Measurements from ENCODE around the gene HAP1. TPM values are rescaled to one million over a fixed set of nuclear protein-coding genes. Genes with fewer than 3 reads are reported as not detected.
"Not testable (repeated sequence)": the region's sequence is repeated elsewhere in the genome, so short reads cannot be mapped to it uniquely, and the experiment has no call there.

Gene HAP1, protein sequence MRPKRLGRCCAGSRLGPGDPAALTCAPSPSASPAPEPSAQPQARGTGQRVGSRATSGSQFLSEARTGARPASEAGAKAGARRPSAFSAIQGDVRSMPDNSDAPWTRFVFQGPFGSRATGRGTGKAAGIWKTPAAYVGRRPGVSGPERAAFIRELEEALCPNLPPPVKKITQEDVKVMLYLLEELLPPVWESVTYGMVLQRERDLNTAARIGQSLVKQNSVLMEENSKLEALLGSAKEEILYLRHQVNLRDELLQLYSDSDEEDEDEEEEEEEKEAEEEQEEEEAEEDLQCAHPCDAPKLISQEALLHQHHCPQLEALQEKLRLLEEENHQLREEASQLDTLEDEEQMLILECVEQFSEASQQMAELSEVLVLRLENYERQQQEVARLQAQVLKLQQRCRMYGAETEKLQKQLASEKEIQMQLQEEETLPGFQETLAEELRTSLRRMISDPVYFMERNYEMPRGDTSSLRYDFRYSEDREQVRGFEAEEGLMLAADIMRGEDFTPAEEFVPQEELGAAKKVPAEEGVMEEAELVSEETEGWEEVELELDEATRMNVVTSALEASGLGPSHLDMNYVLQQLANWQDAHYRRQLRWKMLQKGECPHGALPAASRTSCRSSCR
- total RNA-seq, result 0.14 TPM
- long read RNA-seq, result 0 reads

DNA sequence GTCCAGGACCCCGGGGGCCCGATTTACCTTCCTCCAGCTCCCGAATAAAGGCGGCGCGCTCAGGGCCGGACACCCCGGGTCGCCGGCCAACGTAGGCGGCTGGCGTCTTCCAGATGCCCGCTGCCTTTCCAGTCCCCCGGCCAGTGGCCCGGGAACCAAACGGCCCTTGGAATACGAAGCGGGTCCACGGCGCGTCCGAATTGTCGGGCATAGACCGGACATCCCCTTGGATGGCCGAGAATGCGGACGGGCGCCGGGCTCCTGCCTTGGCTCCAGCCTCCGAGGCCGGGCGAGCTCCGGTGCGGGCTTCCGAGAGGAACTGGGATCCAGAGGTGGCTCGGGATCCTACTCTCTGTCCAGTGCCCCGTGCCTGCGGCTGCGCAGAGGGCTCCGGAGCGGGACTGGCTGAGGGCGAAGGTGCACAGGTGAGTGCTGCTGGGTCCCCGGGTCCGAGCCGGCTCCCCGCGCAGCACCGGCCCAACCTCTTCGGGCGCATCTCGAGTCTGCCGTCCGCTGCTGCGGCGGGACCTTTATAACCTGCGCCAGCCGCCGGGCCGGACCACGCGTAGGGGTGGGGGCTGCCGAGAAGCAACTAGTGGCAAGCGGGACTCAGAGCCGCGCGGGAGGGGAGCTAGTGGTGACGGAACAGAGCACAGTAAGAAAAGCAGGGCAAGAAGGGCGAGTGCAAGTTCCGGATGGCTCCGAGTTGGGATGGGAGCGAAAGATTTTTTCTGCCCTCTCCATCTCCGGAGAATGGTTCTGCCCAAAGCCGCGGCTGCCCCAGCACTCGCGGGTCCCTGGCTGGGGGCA lies at the start of gene HAP1:
Gene HAP1 (minus strand): TSS at position 505 of the 810 bp plus-strand sequence. CDS start 9 bp downstream, at position 496.
- intact Hi-C loops (cut with DNase I), result no loop called here
- peak; percentile 74 for DNase-seq (ENCODE audit: missing footprints)
- no peak for ATAC-seq

DNA sequence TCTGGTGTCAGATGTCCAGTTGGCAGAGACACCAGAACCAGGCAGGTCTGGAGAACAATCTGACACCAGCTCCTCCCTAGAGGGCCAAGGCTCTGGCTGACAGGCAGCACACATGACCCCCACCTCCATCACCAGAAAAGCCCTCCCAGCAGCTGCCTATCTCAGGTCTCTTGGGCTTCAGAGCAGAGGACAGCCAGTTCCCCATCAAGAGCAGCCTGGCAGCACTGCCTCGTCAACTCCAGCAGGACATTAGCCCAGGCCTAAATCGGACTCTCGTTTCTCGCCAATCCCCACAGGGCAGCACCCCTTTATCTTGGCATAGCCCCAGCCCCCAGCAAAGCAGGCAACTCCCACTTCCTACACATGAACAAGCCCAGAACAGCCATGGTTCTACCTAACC lies 47.7 kb upstream of the HAP1 start:
- intact Hi-C loops (cut with DNase I), result no loop called here
- ATAC-seq (peak; percentile 60), DNase-seq (ENCODE audit: missing footprints) (peak; percentile 86)

DNA sequence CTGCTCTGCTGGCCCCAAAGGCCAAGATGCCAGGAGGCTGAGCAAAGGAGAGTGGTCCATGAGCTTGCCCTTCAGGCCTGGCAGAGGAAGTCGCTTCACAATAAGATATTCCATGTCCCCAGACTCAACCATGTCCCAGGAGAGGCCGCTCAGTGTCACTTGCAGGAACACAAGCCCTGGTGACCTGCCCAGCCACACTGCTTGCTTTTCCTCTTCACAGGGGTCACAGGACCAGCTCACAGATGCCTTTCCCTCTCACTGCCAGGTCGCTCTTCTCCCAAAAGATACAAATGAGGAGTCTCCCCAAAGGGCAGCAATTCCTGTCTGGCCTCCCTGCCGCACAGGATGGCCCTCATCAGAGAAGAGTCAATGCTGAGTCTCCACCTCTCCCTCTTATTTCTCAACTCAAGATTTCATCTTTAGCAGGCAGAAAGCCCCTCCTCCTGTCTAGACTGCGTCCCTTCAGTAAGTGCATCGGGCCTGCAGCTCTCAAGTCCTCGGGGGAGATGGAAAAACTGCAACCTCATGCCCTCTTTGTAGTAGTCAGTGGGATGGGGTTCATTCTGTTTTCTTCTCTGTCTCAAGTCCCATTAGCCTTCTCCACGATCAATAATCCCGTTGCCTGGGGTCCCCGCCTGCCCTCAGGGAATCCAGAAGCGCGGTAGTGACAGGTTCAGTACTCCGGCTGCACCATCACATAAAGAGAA lies 47.1 kb upstream of the HAP1 start:
- ATAC-seq (no peak), DNase-seq (ENCODE audit: missing footprints) (peak; percentile 60)
- intact Hi-C loops (cut with DNase I), result no loop called here

DNA sequence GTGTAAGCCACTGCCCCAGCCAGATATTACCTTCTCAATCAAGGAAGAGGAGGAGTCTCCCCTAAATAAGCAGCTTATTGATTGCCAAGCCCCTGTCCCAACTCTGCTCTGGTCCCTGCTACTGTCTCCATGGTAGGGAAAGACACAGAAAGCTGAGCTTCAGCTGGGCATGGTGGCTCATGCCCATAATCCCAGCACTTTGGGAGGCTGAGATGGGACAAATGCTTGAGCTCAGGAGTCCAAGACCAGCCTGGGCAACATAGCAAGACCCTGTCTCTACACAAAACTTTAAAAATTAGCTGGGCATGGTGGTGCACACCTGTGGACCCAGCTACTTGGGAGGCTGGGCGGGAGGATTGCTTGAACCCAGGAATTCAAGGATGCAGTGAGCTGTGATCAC lies 45.5 kb upstream of the HAP1 start:
- no peak for ATAC-seq
- intact Hi-C loops (cut with DNase I), result no loop called here
- no peak for DNase-seq (ENCODE audit: missing footprints)

DNA sequence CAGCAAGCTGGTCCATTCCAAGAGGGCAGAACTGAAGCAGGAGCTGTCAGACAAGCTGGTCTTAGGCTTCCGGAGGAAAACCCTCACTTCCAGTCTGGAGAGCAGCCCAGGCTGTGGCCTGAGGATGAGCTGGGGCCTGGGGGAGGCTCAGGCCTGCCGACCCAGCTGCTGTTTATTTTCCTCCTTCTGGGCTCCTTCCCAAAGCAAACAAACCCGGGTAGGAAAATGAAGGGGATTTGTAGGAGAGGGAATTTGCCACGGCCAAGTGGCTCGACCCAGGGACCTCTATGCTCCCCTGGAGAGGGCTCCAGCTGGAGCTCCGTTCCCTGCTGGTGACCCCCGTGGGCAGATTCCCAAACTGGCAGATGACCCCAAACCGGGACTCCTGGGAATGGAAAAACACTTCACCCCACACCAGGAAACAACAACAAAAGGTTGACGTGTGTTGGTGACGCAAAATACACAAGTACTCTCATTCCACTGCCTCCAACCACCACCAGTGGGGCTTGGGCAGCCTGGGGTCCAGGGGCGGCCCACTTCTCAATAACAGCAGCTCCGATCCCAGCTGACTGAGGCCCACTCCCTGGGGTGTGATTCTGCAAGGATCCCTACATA lies 43.2 kb upstream of the HAP1 start:
- intact Hi-C loops (cut with DNase I), result loop anchor here (2.0 kb wide), 1 partner anchor 15 kb away; no protein-coding TSS in a partner anchor
- DNase-seq (ENCODE audit: missing footprints) (peak; percentile 86), ATAC-seq (peak; percentile 55)

DNA sequence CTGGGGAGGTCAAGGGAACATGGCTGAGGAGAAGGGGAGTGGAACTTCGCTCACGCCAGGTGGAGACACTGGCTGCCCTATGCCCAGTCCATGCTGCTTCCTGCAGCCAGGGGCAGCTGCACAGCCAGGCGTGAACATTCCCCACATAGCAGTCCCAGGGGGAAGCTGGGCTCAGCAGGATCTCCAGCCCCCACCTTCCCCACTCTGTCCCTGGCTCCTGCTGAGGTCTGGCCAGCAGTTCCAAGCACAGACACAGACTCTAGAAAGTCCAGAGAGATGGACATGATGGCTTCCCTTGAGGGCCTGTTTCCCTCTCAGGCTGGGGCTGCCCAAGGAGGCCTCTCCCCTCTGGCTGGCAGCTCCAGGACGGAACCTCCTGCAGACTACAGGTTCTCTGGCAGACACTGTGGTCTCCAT lies 42.7 kb upstream of the HAP1 start:
- DNase-seq (ENCODE audit: missing footprints), result peak; percentile 81
- intact Hi-C loops (cut with DNase I), result loop anchor here (2.0 kb wide), 1 partner anchor 16 kb away; no protein-coding TSS in a partner anchor
- ATAC-seq, result peak; percentile 71

DNA sequence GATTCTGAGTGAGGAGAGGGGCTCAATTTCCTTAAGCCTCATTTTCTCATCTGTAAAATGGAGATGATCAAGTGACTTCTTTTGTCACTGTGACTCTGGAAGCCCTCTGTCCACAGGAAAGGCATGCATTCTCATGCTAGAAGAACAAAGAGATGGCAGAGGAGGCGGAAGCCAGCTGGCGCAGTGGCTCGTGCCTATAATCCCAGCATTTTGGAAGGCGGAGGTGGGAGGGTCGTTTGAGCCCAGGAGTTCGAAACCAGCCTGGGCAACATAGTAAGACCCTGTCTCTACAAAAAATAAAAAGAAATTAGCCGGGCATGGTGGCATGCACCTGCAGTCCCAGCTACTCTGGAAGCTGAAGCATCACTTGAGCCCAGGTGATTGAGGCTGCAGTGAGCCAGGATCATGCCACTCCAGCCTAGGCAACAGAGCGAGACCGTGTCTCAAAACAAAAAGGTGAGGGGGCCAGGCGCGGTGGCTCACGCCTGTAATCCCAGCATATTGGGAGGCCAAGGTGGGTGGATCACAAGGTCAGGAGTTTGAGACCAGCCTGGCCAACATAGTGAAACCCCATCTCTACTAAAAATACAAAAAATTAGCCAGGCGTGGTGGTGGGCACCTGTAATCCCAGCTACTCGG lies 41.9 kb upstream of the HAP1 start:
- peak; percentile 68 for DNase-seq (ENCODE audit: missing footprints)
- intact Hi-C loops (cut with DNase I), result loop anchor here (2.0 kb wide), 1 partner anchor 16 kb away; no protein-coding TSS in a partner anchor
- ATAC-seq, result not testable (repeated sequence)

DNA sequence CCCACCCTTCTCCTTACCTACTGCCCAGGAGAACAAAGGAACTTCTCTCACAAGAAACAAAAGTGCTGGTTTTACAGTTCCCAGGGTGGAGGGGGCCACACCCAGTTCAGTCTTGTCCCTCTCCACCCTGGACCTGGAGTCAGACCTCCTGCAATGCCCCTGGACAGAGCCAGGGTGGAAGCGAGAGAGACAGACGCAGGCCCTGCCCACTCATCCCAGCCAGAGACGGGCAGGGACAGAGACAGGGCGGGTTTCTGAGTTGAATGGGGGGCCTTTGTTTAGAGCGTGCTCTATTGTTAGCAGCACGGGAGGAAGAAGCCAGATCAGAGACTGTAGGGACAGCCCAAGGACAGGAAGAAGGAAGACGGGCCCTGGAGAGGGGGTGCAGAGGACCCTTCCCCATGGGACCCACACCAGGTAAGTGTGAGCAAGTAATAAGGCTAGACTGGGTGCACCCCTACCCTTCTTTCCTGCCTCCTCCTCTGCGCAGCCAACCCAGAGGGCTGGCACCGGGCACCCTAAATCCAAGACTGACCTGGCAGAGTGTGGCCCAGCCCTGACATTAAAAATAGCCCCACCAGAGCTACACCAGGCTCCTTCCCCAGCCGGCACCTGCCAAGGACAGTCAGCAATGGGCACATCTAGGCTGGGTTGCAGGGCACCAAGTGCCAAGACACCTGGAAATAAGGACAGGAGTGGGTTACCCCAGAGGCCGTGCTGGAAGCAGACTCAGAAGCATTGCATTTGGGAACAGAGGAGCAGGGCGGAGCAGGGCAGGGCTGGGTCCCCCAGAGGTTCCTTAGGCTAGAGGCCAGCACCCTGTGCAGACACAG lies 41.2 kb upstream of the HAP1 start:
- intact Hi-C loops (cut with DNase I), result loop anchor here (2.0 kb wide), 1 partner anchor 17 kb away; no protein-coding TSS in a partner anchor
- peak; percentile 67 for DNase-seq (ENCODE audit: missing footprints)

DNA sequence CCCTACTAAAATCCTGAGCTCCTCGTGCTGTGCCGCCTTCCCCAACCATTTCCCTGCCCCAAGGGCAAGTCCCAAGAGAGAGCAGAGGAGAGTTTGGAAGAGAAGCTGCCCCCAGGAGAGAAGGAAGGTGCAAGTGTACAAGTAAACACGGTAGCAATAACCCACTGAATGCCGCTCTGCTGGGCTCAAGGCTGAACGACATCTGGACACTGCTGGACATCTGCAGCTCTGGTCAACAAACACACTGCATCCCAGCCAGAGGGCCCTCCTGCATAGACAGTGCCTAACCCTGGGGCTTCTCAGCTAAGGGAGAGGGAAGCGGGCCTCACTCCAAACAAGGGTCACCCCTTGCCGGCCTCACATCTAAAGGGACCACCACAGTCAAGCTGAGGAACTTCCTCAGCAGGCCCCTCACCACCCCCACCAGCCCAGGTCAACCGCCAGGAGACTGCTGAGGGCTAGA lies 39.3 kb upstream of the HAP1 start:
- ATAC-seq (no peak), DNase-seq (ENCODE audit: missing footprints) (no peak)
- intact Hi-C loops (cut with DNase I), result loop anchor here (1.0 to 5.0 kb wide), 2 partner anchors 36 to 38 kb away; partner anchors contain the start of gene P3H4

More for the DNA sequence above, 41.2 kb upstream of the HAP1 start:
- ATAC-seq, result peak; percentile 30

DNA sequence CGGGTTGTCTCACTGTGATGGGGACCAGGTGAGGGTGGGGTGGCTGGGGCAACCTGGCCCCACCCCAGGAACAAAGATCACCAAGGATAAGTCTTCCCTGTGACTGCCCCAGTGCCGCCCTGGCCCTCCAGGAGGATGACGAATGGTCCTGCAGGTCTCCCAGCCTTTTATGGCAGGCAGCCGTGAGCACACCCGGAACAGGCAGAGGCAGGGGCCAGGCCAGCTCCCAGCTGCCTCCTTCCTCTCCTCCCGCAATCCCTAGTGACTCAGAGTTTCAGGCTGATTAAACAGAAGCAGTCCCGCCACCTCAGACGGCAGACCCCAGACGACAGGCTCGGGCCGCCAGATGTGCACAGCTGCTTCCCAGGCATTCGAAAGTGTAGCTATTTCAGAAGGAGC lies 38.7 kb upstream of the HAP1 start:
- intact Hi-C loops (cut with DNase I), result loop anchor here (1.0 to 5.0 kb wide), 2 partner anchors 36 to 38 kb away; partner anchors contain the start of gene P3H4
- ATAC-seq (peak; percentile 21), DNase-seq (ENCODE audit: missing footprints) (peak; percentile 83)

DNA sequence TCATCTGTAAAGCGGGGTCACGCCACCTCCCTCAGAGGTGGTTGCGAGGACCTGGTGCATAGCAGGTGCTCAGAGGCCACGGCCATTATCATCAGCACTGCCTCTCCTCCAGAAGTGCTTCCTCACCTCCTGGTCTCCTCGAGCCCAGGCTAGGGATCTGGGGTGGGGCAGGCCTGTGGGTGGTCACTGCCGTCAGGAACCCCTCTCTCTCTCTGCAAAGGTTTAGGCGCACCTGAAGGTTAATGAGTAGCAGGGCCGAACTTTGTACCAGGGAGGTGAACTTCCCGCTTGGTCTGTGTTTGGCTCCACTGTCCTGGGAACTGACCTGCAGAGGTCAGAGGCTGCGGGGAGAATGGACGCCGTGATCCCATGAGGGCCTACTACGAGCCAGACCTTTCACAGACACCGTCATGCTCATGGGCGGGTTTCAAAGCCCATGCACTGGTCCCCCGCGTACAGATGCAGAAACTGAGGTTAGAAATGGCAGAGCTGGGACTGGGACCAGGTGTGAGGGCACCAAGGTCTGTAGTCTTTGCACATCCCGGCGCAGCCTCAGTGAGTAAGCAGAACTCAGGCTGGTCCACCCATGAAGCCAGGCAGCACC lies 38.2 kb upstream of the HAP1 start:
- ATAC-seq, result no peak
- intact Hi-C loops (cut with DNase I), result loop anchor here (1.0 to 5.0 kb wide), 2 partner anchors 35 to 39 kb away; partner anchors contain the start of gene P3H4
- no peak for DNase-seq (ENCODE audit: missing footprints)

DNA sequence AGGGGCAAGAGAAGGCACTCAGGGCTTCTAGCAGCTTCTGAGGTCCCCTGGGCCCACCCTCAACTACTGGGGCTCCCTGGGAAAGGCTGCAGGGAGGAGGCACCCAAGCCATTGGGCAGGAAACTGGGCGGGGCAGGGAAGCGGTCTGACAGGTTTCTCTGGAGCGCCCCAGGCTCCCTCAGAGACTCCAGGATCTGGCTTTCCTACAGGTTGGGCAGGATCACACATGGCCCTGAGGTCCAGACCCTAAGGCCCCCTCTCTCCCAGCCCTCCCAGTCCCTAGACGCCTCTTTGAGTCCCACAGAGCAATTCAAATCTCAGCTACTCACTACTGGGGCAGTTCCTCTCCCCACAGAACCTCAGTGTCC lies 37.8 kb upstream of the HAP1 start:
- DNase-seq (ENCODE audit: missing footprints), result no peak
- ATAC-seq, result no peak
- intact Hi-C loops (cut with DNase I), result loop anchor here (5.0 kb wide), 1 partner anchor 35 kb away; no protein-coding TSS in a partner anchor

DNA sequence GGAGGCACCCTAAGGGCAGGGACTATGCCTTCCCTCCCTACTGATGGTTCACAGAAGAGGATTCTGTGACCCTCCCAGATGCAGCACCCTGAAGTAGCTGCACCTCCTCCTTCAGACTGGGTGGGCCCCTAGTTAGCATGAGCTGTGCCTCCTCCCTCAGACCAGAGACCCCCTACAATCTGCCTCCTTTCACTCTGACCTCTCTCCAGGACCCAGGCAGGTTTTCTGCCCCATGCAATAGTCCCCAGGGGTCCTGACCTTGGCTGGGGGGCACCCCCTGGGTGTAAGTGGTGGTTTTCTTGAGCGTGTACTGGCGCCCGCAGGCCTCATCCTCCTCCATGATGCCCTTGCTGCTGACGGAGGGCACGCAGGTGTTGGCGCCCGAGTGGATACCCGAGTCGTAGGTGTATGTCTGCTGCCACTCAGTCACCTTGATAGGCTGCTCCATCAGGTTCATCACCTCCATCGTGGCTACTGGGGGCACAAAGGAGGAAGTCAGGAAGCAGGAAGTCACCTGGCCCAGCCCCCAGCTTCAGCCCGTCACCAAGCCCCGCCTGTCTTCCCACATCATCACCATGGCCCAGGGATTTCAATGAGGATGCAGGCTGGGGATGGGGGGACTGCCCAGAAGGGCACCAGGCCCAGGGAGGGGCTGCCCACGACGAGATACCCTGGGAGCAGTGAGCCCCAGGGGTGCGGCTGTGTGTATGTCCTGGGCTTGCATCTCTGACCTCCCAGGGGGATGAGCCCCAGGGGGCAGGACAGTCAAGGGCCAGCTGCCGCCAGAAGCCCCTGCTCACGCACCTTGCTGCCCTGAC lies 37.2 kb upstream of the HAP1 start:
- DNase-seq (ENCODE audit: missing footprints) (no peak), ATAC-seq (no peak)
- intact Hi-C loops (cut with DNase I), result loop anchor here (5.0 kb wide), 1 partner anchor 34 kb away; no protein-coding TSS in a partner anchor

DNA sequence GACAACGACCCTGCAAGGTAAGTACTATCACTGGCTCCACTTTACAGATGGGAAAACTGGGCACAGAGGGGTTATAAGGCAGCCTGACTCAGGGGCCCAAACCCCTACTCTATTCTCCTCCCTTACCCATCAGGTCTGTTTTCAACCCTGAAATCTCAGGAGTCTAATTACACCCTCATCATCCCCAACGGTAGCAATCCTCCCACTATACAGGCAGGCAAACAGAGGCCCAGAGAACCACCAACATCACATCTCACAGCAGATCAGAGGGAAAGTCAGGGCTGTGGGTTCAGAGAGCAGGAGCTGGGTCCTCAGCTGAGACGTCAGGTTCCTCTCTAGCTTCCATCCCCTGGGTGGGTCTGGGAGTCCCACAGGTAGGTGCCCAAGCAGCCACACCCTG lies 35.5 kb upstream of the HAP1 start:
- ATAC-seq (no peak), DNase-seq (ENCODE audit: missing footprints) (no peak)
- intact Hi-C loops (cut with DNase I), result loop anchor here (5.0 kb wide), 1 partner anchor 33 kb away; no protein-coding TSS in a partner anchor

DNA sequence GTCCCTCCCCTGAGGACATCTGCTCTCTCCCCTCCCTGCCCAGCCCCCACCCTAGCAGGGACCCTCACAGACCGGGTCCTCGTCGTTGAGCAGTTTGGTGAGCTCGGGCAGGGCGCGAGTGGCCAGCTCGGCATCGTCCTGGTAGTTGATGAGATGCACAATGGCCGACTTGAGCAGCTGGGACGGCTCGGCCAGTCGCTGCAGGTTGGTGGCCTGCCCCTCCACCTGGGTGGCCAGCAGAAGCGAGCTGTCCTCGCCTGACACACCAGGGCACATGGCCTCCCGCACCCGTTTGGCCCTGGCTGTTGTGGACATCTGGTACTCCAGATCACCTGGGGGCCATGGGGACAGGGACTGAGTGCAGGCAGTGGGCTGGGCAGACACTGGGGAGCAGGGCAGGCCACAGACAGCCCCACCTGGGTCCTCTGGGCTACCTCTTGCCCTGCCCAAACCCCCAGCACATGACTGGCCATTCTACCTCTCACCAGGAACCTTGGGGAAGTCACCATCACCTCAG lies 35.0 kb upstream of the HAP1 start:
- intact Hi-C loops (cut with DNase I), result no loop called here
- DNase-seq (ENCODE audit: missing footprints) (no peak), ATAC-seq (no peak)

All from Right ventricle myocardium inferior (tissue), 1 donor.